Left cardiac atrium (tissue), 4 donors: ENCODE data around the gene LYPD1. TPM values are rescaled to one million over a fixed set of nuclear protein-coding genes. Genes with fewer than 3 reads are reported as not detected.
A peak's percentile ranks its signal among the peaks of the same experiment; 100 is the strongest.

Source experiments
- ATAC-seq, 2 donors: fragments of 200-7000 bp; cut with Tn5 transposase; one replicate each; pipeline ENCODE4 v1.9.1; 2020; ENCODE audit warnings: mild to moderate bottlenecking in 2 of 2, moderate library complexity in 2 of 2
- DNase-seq: peaks from one replicate; pipeline ENCODE4 v3.0.0-alpha.2; 2020
- intact Hi-C, 2 donors: fragments of 100-400 bp; cut with DNase I; formaldehyde crosslinking; loops; one replicate each; pipeline versions ENCODE4 v1.14.1 to v1.15.1; 2022 to 2023
- total RNA-seq, 2 donors: library from RNA; stranded (reverse); fragmentation: NEBNext Ultra II Directional; extraction: Animal tissue kit (Norgen Biotek cat#: 25700); gene quantifications; one replicate each; pipeline ENCODE4 v1.2.1, GENCODE V29; 2021
- donor health status: DM: no; HTN: yes; CAD: no.
- donor health status: DM: no; HTN: yes; CAD: no; lungs with severe emphysema.
- donor health status: DM: yes; HTN: yes; CAD: no.
- donor health status: Dilated cardiomyopathy.

LYPD1 gene
- total RNA-seq, 2 donors from 2014 or later, result 0.34 to 0.35 TPM

DNA sequence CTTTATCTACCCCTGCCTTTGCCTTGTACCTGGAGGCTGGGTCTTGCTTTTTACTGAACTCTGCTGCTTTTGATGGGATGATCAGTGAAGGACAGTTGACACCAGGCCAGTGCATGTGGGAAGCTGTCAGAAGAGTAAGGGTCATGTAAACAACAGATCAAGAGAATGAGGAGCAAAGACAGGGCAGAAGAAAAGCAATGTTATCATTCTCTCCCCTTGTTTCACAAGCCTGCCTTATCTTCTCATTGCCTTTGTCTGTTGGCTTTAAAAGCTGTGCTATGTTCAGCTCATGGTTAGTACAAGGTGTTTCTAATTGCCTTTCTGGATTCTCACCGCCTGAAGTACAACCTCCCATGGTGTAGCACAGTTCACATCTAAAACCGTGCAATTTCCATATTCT lies 27.6 kb downstream of the LYPD1 start:
- no peak for ATAC-seq
- intact Hi-C loops, result no loop called here
- no peak for DNase-seq

DNA sequence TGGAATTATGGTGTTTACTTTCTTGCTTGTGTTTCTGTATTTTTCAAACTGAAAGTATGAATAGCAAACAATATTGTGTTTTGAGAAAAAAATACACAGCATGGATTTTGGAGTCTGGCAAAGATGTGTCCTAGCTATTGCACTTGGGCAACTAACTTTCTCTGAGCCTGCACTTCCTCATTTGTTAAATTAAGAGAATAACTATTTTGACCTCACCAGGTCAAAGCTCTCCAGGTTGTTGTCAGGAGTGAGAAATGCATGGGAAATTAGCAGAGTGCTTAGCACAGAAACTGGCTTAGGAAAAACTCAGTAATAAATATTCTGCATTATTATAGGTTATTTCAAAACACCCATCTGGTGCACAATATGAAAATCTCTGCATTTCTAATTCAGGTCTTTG lies 28.2 kb downstream of the LYPD1 start:
- ATAC-seq (no peak), DNase-seq (no peak)
- intact Hi-C loops, result no loop called here

DNA sequence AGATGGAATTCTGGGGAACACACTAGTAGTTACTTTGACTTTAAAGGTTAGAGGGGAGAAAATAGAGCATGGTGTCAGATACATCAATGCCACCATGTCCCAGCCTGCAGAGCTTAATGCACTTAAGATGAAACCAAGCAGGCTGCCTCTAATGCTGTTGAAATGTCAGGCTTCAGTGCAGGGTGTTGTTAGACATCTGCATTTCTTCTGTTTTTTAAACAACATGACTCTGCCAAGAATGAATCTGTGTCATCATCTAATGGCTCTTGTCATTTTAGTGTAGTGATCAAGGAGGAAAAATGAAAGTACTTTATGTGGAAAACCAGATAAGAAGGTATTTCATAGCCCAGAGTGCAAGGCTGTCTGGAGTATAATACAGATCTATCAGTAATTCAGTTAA lies 29.9 kb downstream of the LYPD1 start:
- ATAC-seq (no peak), DNase-seq (no peak)
- intact Hi-C loops, result no loop called here

DNA sequence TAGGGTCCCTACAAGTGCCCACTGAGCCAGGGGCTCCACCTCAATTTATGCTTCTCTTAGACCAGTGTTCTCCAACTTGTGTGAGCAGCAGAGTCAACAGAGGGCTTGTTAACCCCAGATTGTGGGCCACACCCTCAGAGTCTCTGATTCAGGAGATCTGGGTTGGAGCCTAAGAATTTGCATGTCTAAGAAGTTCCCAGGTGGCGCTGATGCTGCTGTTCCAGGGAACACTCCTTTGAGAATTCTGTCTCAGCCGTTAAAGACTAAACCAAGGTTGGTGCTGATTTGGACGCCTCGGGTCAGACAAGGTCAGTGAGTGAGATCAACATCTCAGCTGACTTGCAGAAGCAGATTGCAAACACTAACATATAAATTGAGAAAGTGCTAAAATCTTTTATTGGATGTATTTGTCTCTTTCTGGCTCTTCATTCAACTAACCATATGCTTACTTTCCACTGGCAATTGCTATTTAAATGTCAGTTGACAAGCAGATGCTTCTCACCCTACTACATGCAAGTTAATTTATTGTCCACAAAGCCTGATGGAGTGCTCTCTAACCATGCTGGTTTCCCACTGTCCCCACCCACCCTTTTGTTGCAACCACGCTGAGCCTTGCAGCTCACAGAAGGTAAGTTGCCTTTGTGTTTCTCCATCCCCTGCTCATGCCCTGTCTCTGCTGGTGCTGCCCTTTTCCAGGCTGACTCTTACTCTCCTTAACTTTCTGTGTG lies 31.5 kb downstream of the LYPD1 start:
- intact Hi-C loops, result no loop called here
- ATAC-seq (no peak), DNase-seq (no peak)

DNA sequence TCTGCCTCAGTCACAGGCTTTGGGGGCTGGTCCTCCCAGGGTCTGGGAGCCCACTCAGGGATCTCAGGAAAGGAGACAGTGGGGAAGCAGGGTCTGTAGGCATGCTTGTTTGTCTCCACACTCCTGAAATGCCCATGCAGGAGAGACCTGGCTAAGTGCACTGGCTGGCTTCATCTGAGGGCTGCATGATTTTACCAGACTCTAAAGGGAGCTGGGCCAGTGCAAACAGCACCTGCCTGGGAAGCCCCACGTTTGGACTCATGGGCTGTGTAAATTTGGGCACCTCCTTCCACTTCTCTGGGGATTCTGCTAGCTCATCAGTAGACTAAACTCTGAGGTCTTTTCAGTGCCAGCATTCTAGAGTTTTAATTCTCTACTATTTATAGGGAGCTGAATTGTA lies 33.7 kb downstream of the LYPD1 start:
- ATAC-seq, result no peak
- no peak for DNase-seq
- intact Hi-C loops, result no loop called here

DNA sequence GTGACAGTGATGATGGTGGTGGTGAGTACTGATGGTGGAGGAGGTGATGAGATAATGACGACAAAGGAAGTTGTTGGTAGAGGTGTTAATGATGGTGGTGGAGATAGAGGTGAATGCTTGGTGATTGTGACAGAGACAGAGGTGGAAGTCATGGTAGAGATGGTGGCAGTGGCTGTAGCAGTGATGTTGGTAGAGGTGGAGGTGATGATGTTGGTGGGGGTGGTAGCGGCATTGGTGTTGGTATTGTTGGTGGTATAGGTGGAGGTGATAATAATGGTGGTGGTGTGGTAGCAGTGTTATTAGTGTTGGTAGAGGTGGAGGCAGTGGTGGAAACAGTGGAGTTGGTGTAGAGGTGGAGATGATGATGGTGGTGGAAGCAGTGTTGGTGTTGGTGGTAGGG lies 36.4 kb downstream of the LYPD1 start:
- intact Hi-C loops, result no loop called here
- ATAC-seq (no peak), DNase-seq (no peak)

DNA sequence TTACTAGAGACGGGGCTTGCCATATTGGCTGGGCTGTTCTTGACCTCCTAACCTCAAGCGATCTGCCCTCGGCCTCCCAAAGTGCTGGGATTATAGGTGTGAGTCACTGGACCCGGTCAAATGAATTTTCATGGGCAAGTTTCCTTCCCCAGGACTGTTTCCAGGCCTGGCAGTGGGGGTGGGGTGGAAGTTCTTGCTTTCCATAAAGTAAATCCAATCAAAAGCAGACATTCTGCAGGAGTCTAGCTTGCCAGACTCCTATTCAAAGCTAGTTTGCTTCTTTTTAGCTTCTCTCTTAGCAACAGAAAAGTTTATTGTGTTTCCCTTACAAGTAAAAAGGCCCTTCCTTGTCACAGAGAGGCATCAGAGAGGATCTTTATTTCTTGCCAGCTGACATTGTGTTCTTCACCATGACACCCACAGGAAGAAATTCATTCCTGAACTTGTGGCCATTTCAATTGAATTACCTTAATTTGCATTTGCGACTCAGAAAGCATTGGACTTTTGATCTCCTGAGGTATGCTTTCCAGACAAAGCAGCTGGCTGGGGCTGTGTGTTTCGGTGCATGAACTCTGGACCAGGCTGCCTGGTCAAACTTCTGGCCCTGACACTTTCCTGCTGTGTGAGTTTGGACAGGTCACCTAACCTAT lies 37.9 kb downstream of the LYPD1 start:
- DNase-seq (no peak), ATAC-seq (no peak)
- intact Hi-C loops, result no loop called here

DNA sequence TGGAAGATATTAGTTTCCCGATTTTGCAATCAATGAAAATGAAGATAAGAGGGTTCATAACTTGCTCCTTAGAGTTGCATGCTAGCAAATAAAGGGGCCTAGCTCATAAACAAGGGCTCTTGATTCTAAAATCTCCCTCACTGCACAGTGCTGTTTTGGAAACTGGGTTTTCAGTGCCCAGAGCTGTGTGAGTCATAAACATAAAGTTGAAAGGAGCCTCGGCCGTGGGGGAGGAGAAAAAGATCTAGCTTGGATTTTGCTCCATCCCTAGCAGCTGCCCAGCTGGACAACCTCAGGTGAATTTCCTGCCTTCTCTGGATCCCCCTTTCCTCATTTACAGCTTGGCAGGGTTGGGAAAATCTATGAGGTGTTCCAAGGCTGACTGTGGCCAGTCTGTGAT lies 42.5 kb downstream of the LYPD1 start:
- intact Hi-C loops, result no loop called here
- DNase-seq (no peak), ATAC-seq (no peak)

DNA sequence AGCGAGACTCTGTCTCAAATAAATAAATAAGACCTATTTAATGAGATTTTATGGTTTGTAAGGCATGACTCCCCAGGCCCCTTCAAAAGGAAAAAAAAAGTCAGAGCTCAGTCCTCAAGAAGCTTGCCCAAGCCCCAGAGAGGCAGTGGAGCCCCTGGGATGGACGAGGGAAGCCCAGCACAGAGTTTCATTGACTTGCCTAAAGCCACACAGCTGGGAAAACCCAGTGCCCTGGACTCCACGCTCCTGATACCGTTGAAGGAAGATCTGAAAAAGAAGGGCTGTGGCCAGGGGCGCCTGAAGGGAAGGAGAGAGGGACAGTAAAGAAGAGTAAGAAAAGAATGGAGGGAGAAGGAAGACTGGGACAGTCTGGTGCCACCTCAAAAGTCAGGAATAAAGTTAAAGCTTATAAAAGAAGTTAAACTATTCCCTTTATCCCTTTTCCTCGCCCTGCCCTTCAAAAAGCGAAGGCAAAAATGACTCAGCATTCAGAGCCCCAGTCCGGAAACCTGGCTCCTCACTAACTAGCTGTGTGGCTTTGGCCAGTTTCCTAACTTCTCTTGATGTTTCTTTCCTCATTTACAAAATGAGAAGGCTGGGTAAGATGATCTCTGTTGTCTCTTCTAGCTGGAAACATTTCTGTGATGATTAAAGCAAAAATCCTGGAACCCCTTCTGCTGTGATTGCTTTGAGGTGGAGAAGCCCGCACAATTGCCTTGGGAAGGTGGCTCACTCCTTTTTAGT lies 46.7 kb downstream of the LYPD1 start:
- no peak for ATAC-seq

DNA sequence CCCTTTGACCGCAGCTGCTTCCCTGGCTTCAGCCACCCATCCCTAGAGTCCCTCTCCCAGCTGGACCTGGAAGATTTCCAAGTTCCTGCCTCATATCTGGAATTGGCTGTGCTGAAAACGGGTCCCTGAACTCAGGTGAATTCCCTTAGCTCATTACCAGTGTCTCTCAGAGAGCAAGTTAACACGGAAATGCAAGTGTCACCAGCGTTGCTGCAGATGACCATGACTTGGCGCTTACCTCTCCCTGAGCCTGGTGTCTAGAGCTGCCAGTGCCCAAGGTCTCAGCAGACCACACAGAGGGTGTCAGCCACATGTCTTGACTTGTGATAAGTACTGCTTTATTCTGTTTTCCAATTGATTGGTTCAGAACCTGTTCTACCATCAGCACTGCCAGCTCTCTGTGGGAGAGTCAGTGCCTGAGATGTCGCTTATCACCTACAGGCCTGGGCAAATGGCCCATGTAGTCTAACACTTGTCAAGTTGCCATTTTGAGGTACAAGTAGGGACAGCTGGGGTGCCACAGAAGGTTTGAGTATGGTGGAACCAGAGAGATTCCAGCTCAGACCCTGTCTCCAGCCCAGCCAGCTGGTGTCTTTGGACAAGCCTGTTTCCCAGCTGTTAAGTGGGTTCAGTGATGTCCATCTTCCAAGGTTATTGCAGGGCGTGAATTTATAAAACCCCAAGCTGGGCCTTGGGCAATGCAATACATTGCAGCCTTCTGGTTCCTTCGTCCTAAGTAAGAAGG lies 48.7 kb downstream of the LYPD1 start:
- ATAC-seq (peak; percentile 62 to 72), DNase-seq (no peak)
- intact Hi-C loops, result no loop called here

More for the DNA sequence above, 46.7 kb downstream of the LYPD1 start:
- no peak for DNase-seq
- intact Hi-C loops, result no loop called here

DNA sequence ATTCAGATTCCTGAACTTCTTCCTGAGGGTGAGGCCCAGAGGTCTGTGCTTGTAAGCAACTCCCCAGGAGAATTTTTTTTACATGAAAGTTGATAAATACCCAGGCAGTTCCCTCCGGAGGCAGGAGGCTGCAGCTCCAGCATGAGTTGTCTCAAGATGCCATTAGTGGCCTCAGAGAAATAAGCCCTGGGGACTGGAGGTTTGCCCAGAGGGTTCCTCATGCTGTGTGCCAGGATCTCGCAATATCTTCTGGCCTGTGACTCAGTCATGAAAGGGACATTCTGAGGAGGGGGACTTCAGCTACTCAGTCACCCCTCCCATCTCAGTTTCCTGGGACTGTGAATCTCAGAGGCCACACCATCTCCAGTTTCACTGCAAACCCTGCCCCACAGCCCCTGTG lies 49.9 kb downstream of the LYPD1 start:
- no peak for ATAC-seq
- intact Hi-C loops, result no loop called here
- DNase-seq, result no peak

DNA sequence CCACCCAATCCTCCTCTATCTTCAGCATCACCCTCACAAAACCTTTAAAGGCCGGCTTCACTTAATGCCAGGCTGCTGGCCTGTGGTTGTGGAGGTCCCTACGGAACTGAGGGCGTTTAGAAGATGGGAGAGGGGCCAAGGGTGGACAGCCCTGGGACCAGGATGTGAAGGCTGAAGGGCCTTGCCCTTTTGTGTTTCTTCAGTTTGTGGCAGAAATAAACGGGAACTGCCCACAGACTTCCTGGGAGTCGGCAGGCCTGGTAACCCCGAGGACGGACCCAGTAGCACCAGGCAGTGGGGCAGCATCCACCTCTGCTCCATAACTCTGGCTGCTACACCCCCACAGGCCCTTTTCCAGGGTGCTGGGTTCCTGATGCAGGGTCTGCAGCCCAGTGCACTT lies 51.3 kb downstream of the LYPD1 start:
- intact Hi-C loops, result no loop called here
- ATAC-seq (no peak), DNase-seq (no peak)

DNA sequence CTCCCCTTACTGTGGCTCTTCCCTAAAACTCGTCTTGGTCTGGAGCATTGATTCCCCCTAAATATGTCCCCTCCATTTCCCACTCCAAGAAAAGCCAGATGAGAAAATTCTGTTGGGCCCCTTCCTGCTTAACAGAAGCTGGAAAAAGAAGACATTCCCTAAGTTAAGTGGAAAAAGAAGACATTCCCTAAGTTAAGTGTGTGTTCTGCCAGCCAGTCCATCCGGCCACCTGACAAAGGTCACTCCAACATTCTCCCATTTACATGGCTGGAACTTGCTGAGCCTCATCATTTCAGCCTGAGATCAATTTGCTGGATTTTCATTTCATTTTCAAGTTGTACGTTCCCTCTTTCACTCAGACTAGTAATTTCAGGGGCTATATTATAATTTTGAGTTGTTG lies 52.0 kb downstream of the LYPD1 start:
- intact Hi-C loops, result no loop called here
- no peak for DNase-seq
- no peak for ATAC-seq

DNA sequence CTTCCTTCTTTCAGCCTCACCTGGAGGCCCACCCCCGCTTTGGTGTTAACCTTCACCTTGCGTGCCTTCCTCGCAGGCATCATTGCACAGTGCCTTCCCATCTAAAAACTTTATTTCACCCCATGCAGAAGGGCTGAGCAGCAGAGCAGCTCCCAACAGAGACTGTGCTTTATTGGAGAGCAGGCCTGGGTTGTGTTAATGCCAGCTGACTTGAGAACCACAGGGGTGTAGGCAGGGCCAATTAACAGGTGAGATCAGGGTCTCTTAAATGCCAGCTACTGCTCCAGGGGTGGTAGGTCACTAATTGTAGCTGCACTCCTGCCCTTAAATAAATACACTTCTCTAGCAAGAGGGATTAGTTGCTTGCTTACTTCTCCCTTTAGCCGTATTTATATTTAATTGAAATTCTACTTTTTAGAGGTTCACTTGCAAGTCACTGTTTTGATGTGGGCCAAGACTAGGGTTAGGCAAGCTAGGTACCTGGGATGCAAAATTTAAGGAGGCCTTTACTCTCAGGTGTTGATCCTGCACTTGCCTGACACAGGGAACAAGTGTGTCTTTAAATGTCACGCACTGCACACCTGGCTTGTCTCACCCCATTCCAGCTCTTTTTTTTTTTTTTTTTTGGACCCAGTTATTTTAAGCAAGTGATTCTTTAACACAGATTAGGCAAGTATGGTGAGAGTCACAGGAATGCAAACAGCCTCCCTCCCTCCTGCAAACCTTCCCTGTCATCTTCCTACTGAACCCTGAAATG lies 54.5 kb downstream of the LYPD1 start:
- ATAC-seq (no peak), DNase-seq (no peak)
- intact Hi-C loops, result no loop called here

DNA sequence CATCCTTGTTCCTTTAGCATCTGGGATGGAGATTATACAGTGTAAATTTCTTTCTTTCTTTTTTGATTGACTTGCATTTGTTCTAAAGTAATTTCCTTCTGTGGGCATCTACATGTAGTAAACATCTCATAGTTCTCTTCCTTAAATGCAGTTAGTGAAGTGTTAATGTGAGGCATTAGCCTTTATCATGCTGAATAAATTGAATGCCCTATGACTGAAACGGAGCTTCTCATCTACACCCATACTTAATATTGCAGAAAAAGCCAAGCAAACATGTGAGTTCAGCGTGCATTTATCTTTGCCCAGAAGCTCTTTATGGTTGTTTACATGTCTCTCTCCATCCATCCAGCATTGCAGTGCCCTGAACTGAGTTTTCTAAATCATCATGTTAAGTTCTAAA lies 58.3 kb downstream of the LYPD1 start:
- no peak for ATAC-seq
- no peak for DNase-seq
- intact Hi-C loops, result no loop called here

DNA sequence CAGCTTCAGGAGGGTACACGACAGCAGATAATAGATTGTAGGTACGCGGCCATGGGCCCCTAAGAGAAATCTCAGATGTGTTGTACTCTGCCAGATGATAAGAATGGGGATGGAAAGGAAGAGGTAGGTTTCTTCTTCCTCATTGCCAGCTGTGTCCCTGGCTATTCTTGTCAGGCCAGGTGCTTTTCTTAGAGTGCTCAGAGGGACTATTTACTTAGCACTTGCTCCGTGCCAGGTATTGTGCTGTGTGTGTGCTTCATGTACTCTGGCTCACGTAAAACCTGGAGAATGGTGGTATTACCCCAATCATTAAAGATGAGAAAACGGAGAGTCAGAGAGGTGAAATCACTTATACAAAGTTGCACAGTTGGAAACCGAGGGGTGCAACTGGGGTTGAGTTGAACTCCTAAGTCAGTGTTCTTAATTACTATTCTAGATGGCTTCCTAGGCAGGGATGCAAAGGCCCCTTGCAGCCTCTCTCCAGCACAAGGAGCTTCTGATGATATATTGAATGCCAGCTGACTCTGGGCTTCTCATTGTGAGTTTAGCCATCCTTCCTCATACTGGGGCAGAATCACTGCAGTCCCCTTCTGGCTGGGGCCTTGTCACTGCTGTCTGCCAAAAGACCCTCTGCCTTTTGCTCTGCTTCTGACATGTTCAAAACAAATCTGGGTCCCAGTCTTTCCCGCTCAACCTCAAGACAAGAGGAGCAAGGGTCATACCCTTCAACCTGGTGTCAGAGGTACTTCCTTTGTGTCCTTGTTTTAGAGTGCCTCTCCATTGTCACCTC lies 60.7 kb downstream of the LYPD1 start:
- intact Hi-C loops, result no loop called here
- no peak for ATAC-seq
- DNase-seq, result no peak

DNA sequence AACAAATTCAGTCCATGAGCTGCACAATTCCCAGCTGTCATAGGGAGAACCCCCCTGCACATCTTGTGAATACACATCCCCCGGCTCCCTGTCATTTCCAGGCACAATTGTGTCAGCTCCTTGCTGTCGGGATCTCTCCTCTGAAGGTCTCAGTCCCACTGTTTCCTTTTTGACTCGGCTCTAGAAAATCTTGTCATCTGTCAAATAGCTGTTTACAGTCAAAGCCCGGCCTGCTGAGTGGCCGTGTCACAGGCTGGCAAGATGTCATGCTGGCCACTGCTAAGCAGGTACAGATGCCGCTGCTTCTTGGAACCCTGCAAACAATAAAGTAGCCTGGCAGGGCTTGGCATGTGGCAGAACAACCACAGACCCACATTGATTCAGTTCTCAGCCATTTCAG lies 61.7 kb downstream of the LYPD1 start:
- intact Hi-C loops, result no loop called here
- DNase-seq, result no peak
- ATAC-seq, result no peak

DNA sequence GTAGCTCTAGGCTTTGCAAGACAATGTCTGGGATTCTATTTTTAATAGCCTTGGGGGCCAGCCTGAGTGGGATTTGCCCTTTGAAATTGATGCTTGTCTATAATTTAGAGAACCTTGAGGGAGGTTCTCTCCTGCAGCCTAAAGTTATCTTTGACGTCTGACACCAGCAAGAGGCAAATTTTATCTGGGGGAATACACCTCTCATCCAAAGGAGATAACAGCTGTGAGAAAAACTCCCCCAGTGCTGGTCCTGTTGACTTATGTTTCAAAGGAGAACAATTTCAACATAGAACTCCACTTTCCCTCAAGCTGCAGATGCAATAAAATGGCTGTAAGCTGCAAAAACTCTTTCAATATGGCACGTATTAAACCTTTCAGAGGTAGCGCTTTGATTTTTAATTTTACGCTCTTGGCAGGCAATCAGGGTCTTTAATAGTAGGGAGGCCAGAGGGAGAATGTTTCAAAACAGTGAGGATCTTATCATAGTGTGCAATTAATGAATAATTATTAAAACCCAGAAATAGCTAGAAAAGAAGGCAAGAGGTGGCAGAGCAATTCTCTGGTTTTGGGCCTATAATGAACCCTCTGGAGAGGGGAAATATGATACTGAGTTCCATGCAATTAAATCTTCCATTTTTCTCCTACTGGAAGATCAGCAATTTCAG lies 62.4 kb downstream of the LYPD1 start:
- DNase-seq (no peak), ATAC-seq (peak in 1 of 2 donors; percentile 38)
- intact Hi-C loops, result no loop called here
